ENCODE data around the gene AIRE.

The AIRE gene

DNA sequence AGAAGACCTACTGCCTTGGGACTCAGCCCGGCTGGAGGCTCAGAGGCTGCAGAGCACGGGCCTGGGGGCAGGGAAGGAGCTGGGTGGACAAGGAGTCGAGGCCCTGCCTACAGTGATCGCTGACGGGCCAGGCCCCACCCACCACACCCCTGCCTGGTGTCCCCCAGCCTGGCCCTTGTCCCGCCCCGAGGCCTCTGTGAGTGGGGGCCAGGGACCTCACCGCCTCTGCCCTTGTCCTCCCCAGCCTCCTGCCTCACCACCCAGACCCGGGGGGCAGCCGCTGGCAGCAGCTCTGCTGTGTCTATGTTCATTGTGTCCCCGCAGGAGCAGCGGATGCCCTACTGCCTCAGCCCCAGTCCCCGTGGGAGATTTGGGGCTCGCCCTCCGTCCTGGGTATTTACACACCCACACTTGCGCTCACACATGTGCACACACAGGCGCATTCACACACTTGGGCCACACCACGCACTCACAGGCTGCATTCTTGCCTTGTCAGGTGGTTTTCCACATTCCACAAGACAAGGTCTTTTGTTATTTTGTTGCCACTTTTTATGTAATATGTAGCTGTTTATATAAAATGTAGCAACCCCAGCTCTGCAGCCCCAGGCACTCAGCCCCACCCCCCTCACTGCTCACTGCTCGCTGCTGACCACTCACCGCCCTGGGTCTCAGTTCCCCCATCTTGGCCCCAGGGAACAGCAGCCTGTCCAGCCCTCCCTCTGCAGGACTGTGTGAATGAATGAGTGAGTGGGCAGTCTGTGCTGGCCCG, 21.4 kb downstream of the AIRE start:
- DNase-seq = no peak

DNA sequence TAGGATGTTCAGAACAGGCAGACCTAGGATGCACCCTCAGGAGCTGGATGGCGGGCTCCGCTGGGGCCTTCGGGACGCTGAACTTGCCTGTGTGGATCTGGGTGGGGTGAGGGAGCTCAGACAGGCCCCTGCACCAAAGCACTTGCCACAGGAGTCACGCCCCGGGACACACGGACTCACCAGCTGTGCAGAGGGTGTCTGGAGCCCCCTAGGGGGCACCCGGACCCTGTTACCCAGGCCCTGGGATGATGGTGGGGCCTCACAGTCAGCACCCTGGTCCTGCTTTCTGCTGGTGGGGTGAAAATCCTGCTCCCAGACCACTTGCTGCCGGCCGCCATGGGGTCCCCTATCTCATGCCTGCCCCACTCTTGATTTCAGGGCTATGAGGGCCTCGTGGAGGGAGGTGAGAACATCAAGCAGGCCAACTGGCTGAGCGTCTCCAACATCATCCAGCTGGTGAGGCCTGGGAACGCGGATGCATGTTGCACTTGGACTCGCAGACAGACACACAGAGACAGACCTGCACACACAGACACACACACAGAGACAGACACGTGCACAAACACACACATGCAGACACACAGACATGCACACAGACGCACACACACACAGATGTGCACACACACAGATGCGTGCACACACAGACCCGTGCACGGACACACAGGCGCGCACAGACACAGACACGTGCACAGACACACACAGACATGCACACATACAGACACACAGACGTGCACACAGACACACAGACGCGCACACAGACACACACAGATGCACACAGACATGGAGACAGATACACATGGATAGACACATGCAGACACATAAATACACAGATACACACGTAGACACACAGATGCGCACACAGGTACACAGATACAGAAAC, 25.2 kb downstream of the AIRE start:
- DNase-seq = no peak

DNA sequence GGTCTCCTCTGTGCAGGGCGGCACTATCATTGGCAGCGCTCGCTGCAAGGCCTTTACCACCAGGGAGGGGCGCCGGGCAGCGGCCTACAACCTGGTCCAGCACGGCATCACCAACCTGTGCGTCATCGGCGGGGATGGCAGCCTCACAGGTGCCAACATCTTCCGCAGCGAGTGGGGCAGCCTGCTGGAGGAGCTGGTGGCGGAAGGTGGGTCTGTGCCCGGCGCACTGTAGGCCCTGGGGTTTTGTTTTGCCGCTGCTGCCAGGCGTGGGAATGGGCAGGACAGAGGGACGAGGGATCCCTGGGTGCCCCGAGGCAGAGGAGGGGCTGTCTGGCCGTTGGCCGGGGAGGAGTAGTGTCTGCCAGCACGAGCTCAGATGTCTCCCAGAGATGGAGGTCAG, 26.4 kb downstream of the AIRE start:
- DNase-seq = no peak

DNA sequence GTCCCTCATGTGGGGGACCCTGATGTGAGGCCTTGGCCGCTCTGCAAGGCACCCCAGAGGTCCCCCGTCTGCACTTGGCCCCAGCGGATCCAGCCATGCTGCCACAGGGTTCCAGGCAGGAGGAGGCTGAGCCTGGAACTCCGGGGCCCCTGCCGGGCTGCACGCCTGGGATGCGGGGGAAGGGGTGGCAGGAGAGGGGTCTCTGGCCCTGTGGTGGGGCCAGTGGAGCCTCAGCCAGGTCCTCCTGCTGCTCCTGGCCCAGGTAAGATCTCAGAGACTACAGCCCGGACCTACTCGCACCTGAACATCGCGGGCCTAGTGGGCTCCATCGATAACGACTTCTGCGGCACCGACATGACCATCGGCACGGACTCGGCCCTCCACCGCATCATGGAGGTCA, 27.0 kb downstream of the AIRE start:
- no peak for DNase-seq

DNA sequence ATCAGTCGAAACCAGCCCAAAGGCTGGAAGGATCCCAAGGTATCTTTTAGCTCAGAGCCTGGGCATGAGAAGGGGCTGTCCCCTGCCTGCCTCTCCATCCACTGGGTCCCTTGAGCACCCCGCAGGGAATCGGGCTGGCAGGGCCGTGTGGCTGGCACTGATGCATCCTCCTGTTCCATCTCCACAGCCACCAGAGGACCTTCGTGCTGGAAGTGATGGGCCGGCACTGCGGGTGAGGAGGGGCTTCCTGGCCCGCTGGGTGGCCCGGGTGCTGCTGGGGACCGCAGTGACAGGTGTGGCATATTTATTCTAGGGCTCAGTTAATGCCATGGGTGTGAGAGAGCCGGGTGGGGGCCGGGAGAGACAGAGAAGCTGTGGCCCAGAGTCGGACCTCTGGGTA, 27.8 kb downstream of the AIRE start:
- DNase-seq = no peak

DNA sequence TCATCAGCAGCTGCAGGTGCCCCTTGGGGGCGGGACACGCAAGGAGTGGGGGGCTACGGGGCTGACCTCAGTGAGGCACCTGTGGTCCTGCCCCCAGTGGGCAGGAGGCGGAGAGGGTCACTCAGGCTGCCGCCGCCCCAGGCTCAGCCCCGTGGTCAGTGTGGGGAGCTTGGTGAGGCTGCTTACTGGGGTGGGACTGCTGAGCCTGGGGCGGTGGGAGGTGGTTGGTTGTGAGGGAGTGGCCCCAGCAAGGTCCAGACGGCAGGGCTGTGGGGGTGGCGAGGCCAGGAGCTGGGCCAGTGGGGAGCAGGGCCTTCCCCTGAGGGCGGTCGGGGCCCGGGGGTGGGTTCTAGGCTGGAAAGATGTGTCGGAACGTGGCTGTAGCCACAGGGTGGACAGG, 28.5 kb downstream of the AIRE start:
- DNase-seq = no peak

DNA sequence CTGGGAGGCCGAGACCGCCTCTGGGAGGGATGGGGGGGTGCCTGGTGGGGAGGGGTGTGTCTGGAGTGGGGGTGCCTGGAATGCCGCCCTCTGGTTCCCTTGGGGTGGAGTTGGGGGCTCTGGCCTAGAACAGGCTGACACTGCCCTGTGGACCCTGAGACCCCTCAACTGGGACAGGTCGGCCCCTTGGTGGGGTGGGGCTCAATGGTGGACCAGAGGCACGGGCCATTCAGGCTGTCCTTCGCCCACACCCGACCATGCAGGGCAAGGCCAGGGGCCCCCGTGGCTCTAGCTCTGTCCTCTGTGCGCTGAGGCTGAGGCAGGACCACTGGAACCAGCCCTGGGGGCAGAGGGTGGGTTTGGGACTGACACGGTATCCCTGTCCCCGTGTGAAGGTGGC, 28.9 kb downstream of the AIRE start:
- DNase-seq = no peak

DNA sequence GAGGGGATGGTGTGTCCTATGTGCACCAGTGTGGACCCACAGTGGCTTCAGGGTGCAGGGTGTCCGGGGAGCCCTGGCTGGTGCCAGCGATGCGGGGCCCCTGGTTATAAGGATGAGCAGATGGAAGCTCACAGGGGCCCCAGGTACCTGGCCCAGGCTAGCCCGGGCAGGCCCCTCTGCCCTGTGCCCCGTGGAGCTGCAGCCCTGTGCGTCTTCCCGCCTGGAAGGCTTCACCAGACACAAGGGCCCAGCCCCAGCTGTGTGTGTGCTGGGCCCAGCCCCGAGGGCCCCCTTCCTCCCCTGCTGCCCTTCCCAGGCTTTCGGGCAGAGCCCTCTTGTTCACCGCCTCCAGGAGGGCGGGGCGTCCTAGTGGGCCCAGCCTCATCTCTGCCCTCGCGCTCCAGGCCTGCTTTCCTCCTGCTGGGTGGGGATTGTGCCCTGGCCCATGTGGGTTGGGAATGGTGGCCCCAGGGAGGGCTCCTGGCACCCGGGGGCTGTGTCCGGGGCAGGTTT, 30.1 kb downstream of the AIRE start:
- DNase-seq = no peak

DNA sequence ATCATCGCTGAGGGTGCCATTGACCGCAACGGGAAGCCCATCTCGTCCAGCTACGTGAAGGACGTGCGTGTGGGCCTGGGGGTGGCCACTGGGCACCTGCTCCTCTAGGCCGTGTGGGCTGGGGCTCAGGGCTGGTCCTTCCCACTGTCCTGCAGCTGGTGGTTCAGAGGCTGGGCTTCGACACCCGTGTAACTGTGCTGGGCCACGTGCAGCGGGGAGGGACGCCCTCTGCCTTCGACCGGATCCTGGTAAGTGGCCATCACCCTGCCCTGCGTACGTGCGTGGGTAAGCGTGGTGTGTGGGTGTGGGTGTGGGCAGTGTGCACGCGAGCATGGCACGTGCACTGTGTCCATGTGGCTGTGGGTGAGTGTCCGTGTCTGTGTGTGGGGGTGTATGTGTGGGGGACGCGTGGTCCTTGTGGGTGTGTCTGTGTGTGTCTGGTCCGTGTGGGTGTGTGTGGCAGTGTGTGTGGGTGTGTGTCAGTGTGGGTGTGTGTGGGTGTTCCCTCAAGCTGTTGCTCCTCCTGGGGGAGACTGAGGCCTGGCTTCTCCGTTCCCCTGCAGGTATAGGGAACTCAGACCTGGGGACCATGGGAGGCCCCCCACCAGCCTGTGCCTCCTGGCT, 30.7 kb downstream of the AIRE start:
- DNase-seq = no peak

DNA sequence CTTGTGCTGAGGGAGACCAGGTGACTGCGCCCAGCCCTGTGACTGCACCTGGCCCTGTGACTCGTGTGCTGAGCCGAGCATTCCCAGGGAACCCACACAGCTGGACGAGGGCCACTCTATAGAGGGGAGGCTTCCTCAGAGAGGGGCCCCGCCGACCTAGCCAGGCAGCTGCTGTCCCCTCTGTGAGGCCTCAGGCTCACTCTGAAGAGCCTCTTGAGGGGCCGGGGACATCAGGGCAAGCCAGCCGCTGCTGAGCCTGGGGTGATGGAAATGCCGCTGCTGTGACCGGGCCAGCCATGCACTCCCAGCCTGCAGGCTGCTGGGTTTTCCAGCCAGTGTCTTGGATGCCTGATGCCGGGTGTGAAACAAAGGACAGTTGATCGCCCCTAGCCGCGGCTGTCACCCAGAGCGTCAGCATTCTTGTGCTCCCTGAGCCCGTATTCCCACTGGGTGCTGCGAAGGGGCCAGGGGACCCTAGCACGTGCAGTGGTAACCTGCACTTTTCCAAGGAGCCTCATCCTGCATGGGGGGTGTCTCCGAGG, 31.6 kb downstream of the AIRE start:
- no peak for DNase-seq

DNA sequence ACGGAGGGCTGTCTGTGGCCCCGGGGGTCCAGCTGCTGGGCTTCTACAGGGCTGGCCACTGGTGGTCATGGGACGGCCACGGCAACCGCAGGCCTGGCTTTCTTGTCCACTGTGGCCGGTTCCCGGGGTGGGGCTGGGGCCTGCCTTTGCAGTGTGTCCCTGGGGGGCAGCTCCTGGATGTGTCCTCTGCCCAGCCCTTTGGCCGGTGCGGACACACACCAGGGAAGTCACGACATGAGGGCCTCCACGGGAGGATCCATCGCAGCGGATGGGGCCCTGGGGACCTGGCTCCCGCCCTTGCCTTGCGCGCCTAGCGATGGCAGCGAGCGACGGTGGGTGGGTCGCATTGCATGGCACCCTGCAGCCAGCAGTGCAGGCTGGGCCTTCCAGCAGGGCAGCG, 32.2 kb downstream of the AIRE start:
- no peak for DNase-seq

DNA sequence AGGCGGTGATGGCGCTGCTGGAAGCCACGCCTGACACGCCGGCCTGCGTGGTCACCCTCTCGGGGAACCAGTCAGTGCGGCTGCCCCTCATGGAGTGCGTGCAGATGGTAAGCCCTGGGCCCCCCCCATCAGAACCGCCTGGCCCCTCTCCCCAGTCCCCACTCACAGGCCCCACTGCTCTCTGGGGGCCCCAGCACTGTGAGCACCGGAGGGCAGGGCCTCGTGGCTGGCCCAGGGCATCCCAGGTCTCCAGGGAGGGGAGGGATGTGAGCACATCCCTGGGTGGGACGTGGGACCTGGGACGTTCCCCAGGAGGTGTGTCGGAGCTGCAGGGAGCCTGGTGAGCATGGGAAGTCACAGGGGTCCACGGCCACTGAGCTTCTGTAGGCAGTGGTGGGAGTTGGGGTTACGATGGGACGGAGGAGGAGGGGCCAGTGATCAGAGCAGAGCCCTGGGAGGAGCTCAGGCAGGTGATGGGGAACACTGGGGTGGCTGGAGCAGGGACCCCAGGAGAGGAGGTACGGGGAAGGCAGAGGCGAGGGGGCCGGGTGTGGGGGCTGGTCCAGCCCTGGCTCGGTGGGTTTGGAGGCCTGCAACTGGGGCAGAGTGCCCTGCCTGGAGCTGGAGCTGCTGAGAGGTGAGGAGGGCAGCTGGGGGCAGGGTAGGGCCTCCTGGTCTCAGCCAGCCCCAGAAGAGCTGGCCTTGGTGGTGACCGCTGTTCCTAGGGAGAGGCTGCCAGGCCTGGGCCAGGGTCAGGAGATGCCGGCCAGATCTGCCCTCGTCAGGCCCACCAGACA, 33.0 kb downstream of the AIRE start:
- DNase-seq = no peak

DNA sequence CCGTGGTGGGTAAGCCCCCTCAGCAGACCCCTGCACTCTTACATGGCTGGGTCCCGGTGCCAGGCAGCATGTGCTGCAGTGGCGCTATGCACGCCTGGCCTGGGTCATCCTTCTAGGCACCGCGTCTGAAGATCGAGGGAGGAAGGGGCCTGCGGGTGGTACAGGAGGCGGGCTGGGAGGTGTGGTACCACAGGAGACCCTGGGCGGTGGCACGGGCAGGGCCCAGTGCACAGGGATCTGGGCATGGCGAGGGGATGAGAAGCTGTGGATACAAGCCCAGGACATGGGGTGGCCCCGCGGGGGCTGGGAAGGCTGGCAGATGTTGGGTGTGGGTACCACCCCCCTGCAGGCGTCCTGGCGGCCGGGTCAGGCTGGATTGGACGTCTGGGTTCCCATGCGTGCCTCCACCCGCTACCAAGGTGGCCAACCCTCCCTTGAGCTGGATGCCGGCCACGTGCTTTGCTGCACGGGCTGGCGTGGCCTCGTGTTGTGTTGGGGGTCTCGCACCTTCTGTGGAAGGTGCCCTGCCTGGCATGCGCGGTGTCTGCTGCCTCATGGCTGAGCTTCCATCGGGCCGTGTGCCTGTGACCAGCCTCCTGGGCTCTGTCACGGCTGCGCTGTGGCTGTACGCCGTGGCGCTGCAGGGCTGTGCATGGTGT, 33.9 kb downstream of the AIRE start:
- DNase-seq = no peak

DNA sequence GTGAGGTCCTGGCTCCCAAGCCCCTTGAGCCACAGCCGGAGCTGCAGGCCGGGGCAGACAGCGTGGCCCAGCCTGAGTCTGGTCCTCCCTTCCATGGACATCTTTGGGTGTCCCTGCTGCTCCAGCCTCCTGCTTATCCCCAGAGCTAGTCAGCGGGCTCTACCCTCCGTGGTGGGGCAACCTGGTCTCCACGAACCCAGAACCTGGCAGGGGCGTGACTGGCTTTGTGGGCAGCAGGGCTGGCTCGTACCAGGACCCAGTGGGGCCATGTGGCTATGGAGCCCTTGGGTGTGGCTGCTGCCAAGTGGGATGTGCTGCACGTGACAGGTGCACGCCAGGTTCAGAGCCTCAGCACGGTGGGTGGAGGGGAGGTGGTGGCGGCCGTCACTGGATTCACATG, 35.2 kb downstream of the AIRE start:
- DNase-seq = no peak

DNA sequence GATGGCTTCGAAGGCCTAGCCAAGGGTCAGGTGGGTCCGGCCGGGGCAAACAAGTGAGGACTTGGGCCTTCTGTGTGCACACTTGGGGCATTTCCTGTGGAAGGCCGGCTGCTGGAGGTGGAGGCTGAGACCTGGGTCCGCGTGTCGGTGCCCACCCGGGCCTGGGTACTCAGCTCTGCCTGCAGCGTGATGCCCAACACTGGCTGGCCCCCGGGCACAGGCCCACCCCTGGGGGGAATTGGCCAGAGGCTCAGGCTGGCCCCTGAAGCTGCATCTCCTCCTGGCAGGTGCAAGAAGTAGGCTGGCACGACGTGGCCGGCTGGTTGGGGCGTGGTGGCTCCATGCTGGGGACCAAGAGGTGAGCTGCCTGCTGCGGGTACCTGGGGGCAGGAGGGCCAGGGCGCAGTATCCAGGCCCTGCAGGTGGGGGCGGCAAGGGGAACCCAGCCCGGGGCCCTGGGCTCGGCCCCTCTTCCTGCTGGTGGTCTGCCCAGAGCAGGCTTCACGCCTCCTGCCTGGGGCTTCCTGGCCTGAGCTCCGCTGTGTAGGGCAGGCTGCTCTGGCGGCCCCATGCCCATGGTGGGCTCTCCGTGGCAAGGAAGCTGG, 36.3 kb downstream of the AIRE start:
- no peak for DNase-seq

DNA sequence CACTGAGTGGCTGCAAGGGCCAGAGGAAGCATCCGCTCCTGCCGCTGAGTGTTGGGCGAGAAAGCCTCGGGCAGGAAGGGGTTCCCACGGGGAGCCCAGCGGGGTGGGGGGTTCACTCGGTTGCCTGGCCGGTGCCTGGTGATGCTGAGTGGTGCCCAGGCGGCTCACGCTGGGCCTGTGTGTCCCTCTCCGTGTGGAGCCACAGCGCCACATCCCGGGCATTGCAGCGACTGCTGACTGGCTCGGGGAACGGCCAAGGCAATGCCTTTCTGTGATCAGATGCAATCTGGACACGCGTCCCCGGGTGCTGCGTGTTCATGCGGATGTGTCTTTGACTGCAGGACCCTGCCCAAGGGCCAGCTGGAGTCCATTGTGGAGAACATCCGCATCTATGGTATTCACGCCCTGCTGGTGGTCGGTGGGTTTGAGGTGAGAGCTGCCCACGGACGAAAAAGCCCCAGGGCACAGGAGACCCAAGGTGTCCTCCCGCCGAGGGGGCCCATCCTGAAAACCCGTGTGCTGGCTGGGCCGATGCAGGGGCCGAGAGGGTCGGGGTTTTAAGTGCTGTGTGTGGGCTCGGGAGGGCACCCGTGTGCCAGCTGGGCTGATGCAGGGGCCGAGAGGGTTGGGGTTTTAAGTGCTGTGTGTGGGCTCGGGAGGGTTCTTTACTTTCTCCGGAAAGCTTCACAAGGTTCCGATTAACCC, 37.1 kb downstream of the AIRE start:
- no peak for DNase-seq

DNA sequence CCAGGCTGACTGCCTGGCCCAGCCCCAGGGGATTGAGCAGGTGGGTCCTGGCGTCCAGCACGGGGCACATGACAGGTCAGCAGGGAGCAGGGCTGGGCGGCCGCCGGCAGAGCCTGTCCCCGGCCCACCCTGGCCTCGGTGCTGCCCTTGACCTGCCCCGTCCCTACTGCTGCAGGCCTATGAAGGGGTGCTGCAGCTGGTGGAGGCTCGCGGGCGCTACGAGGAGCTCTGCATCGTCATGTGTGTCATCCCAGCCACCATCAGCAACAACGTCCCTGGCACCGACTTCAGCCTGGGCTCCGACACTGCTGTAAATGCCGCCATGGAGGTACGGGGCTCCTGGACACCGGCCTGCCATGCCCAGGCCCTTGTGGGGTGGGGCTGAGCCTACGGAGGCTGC, 37.9 kb downstream of the AIRE start:
- no peak for DNase-seq

DNA sequence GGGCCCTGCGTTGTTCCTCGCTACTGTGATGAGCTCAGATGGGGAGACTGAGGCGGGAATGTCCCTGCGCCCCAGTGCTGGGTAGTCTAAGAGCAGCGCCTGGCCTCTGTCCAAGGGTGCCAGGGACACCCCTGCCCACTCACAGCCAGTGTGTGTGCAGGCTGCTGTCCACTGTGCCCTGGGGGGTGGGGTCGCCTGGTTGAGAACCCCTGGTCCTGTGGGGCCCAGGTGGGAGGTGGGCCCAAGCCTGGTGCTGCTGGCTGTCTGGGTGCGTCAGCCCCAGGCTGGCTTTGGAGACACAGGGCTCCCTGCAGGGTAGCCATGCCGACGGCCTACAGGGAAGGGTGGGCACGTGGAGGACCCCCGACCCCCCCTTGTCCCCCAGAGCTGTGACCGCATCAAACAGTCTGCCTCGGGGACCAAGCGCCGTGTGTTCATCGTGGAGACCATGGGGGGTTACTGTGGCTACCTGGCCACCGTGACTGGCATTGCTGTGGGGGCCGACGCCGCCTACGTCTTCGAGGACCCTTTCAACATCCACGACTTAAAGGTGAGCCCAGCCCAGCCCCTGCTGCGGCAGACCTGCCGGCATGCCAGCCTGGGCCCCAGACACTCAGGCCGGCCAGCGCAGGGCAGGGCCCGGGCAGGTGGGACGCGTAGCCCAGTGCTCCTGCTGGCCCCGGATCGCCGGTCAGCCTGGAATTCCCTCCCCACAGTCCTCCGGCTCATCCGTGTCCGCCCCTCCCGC, 38.6 kb downstream of the AIRE start:
- no peak for DNase-seq

DNA sequence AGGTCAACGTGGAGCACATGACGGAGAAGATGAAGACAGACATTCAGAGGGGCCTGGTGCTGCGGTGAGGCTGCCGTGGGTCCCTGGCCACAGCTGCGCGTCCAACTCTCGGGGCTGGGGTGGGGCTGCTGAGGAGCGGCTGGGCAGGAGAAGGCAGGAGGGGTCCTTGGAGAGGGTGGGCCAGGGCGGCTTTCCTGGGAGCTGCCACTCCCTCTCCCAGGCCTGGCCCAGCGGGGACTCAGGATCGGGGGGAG, 39.1 kb downstream of the AIRE start:
- DNase-seq = no peak

Data from T1000 (cell line).